ENCODE measurements around the gene GPR21.

The GPR21 gene

GRCh38 chr9:123048748-123049147 lies 15.3 kb downstream of the GPR21 start:
- no peaks in the 10 kb centered on the region for H3K27me3 ChIP-seq (ENCODE audit: low read depth, low read length)
- no peaks in the 10 kb centered on the region for H3K9me3 ChIP-seq (ENCODE audit: control insufficient read depth in 1 of 2, low read length in 2 of 2)
- H3K27ac ChIP-seq (ENCODE audit: low read length): peak overlapping the region; percentile 12
- H3K36me3 ChIP-seq (ENCODE audit: control insufficient read depth in 1 of 2, insufficient read depth in 2 of 2, low read length in 2 of 2): no peaks in the 10 kb centered on the region
- no peak overlapping the region for H3K4me3 ChIP-seq (ENCODE audit: low read depth in 1 of 2, low read length in 2 of 2)
- H3K4me1 ChIP-seq (ENCODE audit: control insufficient read depth in 1 of 2, insufficient read depth in 2 of 2, low read length in 2 of 2): peaks cover 8 to 30% of the 10 kb centered on the region in 2 donors

GRCh38 chr9:123049589-123050222 lies 16.2 kb downstream of the GPR21 start:
- peak overlapping the region; percentile 65 for H3K27ac ChIP-seq (ENCODE audit: low read length)
- no peak overlapping the region for H3K4me3 ChIP-seq (ENCODE audit: low read depth in 1 of 2, low read length in 2 of 2)
- H3K4me1 ChIP-seq (ENCODE audit: control insufficient read depth in 1 of 2, insufficient read depth in 2 of 2, low read length in 2 of 2): peaks cover 8 to 31% of the 10 kb centered on the region in 2 donors

GRCh38 chr9:123053046-123053445 lies 19.6 kb downstream of the GPR21 start:
- peaks cover 8 to 27% of the 10 kb centered on the region in 2 donors for H3K4me1 ChIP-seq (ENCODE audit: control insufficient read depth in 1 of 2, insufficient read depth in 2 of 2, low read length in 2 of 2)

More at GRCh38 chr9:123049589-123050222, 16.2 kb downstream of the GPR21 start:
- no peaks in the 10 kb centered on the region for H3K27me3 ChIP-seq (ENCODE audit: low read depth, low read length)
- no peaks in the 10 kb centered on the region for H3K9me3 ChIP-seq (ENCODE audit: control insufficient read depth in 1 of 2, low read length in 2 of 2)
- no peaks in the 10 kb centered on the region for H3K36me3 ChIP-seq (ENCODE audit: control insufficient read depth in 1 of 2, insufficient read depth in 2 of 2, low read length in 2 of 2)

DNA sequence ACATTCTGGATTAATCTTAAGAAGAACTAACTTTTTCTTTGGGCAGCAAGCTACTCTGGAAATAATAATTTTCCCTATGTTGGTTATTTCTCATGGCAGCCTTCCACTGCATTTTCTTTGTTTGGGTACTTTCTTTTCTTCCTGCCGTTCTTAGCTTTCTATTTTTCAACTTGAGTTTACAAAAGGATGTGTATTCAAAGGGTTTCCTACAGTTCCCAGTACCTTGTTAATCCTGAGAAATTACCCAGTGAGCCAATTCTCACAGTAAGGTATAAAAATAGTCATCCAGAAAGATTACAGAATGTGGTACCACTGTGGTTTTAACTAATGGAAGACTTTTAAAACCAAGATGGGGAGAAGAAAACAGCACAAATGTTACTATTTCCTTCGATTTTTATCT lies 20.2 kb downstream of the GPR21 start:
- no peaks in the 10 kb centered on the region for H3K27me3 ChIP-seq (ENCODE audit: low read depth, low read length)
- no peaks in the 10 kb centered on the region for H3K36me3 ChIP-seq (ENCODE audit: control insufficient read depth in 1 of 2, insufficient read depth in 2 of 2, low read length in 2 of 2)
- H3K4me1 ChIP-seq (ENCODE audit: control insufficient read depth in 1 of 2, insufficient read depth in 2 of 2, low read length in 2 of 2): peaks cover 8 to 25% of the 10 kb centered on the region in 2 donors
- H3K4me3 ChIP-seq (ENCODE audit: low read depth in 1 of 2, low read length in 2 of 2): no peak overlapping the region
- no peak overlapping the region for H3K27ac ChIP-seq (ENCODE audit: low read length)
- H3K9me3 ChIP-seq (ENCODE audit: control insufficient read depth in 1 of 2, low read length in 2 of 2): no peaks in the 10 kb centered on the region

More at GRCh38 chr9:123053046-123053445, 19.6 kb downstream of the GPR21 start:
- no peaks in the 10 kb centered on the region for H3K9me3 ChIP-seq (ENCODE audit: control insufficient read depth in 1 of 2, low read length in 2 of 2)
- H3K4me3 ChIP-seq (ENCODE audit: low read depth in 1 of 2, low read length in 2 of 2): no peak overlapping the region
- no peaks in the 10 kb centered on the region for H3K36me3 ChIP-seq (ENCODE audit: control insufficient read depth in 1 of 2, insufficient read depth in 2 of 2, low read length in 2 of 2)
- H3K27me3 ChIP-seq (ENCODE audit: low read depth, low read length): no peaks in the 10 kb centered on the region
- no peak overlapping the region for H3K27ac ChIP-seq (ENCODE audit: low read length)

DNA sequence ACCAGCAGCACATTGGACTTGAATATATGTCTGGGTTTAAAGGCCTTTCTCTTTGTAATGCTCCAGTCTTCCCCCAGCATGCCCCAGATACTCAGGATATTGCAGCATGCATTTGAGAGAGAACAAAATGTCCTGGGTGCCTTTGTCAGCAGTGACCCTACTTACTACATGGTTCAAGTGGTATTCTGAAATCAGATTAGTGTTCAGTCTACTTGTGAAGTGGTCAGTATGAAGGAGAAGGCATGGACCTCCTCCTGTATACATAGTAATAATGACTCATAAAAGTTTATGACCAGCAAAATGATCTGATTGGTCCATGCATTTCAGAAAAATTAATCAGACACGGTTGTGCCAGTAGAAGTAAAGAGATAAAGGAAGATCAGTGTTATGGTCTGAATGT lies 25.4 kb downstream of the GPR21 start:
- H3K27ac ChIP-seq (ENCODE audit: low read length): no peak overlapping the region
- H3K9me3 ChIP-seq (ENCODE audit: control insufficient read depth in 1 of 2, low read length in 2 of 2): no peaks in the 10 kb centered on the region
- no peaks in the 10 kb centered on the region for H3K27me3 ChIP-seq (ENCODE audit: low read depth, low read length)
- H3K4me3 ChIP-seq (ENCODE audit: low read depth in 1 of 2, low read length in 2 of 2): no peak overlapping the region
- peaks cover 0 to under 1% of the 10 kb centered on the region in 2 donors for H3K4me1 ChIP-seq (ENCODE audit: control insufficient read depth in 1 of 2, insufficient read depth in 2 of 2, low read length in 2 of 2)
- H3K36me3 ChIP-seq (ENCODE audit: control insufficient read depth in 1 of 2, insufficient read depth in 2 of 2, low read length in 2 of 2): no peaks in the 10 kb centered on the region

DNA sequence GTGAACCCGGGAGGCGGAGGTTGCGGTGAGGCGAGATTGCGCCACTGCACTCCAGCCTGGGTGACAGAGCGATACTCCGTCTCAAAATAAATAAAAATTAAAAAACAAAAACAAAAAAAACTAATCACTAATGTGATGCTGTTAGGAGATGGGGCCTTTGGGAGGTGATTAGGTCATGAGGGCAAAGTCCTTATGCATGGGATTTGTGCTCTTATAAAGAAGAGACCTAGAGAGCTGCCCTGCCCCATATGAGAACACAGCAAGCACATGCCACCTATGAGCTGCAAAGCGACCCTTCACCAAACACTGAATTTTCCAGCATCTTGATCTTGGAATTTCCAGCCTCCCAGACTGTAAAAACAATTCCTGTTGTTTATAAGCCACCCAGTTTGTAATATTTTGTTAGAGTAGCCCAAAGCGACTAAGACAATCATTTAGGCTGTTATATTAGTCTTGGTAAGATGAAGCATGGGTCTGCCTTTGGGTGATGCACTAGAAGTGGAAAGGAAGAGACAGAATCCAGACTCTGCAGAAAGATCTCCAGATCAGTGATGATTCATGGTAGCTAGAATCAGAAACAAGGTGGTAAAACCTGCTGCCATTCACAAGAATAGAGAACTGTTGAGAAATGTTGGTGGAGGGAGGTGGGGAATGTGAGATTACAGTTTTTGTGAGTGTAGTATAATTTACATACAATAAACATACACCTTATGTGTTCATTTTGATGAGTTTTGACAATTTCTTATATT lies 26.2 kb downstream of the GPR21 start:
- no peaks in the 10 kb centered on the region for H3K27me3 ChIP-seq (ENCODE audit: low read depth, low read length)
- H3K36me3 ChIP-seq (ENCODE audit: control insufficient read depth in 1 of 2, insufficient read depth in 2 of 2, low read length in 2 of 2): no peaks in the 10 kb centered on the region
- no peaks in the 10 kb centered on the region for H3K9me3 ChIP-seq (ENCODE audit: control insufficient read depth in 1 of 2, low read length in 2 of 2)
- H3K4me3 ChIP-seq (ENCODE audit: low read depth in 1 of 2, low read length in 2 of 2): no peak overlapping the region
- H3K27ac ChIP-seq (ENCODE audit: low read length): no peak overlapping the region
- no peaks in the 10 kb centered on the region for H3K4me1 ChIP-seq (ENCODE audit: control insufficient read depth in 1 of 2, insufficient read depth in 2 of 2, low read length in 2 of 2)

GRCh38 chr9:123061216-123061615 lies 27.7 kb downstream of the GPR21 start:
- Histone ChIP-seq H3K27ac (ENCODE audit: low read length) (no peak overlapping the region), H3K36me3 (ENCODE audit: control insufficient read depth in 1 of 2, insufficient read depth in 2 of 2, low read length in 2 of 2) (peaks cover 8 to 13% of the 10 kb centered on the region in 2 donors), H3K4me1 (ENCODE audit: control insufficient read depth in 1 of 2, insufficient read depth in 2 of 2, low read length in 2 of 2) (no peaks in the 10 kb centered on the region), H3K4me3 (ENCODE audit: low read depth in 1 of 2, low read length in 2 of 2) (no peak overlapping the region), H3K9me3 (ENCODE audit: control insufficient read depth in 1 of 2, low read length in 2 of 2) (no peaks in the 10 kb centered on the region), H3K27me3 (ENCODE audit: low read depth, low read length) (no peaks in the 10 kb centered on the region)

DNA sequence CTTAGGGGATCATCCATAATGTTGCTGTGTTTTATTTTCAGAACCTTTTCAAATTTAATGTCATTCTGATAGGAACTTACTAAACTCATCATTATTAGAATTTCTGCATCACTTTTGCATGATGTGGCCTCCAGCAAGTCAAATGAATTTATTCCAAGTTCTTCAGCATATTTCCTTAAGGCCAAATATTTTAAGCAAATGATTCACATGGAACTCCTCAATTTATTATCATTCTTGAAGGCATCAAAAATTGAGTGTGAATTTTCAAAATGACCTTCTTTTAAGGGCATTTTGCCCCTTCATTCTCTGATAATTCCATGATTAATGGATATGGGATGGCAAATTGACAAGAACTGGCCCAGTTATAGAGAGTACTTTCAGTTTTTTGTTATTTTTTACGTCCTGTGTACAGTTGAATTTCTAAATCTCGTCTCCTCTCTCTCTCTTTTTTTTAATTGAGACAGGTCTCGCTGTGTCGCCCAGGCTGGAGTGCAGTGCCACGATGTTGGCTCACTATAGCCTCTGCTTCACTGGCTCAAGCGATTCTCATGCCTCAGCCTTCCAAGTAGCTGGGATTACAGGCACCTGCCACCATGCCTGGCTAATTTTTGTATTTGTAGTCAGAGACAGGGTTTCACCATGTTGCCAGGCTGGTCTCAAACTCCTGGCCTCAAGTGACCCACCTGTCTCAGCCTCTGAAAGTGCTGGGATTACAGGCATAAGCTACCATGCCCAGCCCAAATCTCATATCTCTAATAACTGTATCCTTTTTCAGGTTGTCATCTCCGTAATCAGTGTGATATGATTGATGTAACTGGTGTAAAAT lies 29.1 kb downstream of the GPR21 start:
- H3K4me3 ChIP-seq (ENCODE audit: low read depth in 1 of 2, low read length in 2 of 2): no peak overlapping the region
- H3K36me3 ChIP-seq (ENCODE audit: control insufficient read depth in 1 of 2, insufficient read depth in 2 of 2, low read length in 2 of 2): peaks cover 14 to 22% of the 10 kb centered on the region in 2 donors
- H3K27me3 ChIP-seq (ENCODE audit: low read depth, low read length): no peaks in the 10 kb centered on the region
- no peak overlapping the region for H3K27ac ChIP-seq (ENCODE audit: low read length)
- H3K9me3 ChIP-seq (ENCODE audit: control insufficient read depth in 1 of 2, low read length in 2 of 2): no peaks in the 10 kb centered on the region
- no peaks in the 10 kb centered on the region for H3K4me1 ChIP-seq (ENCODE audit: control insufficient read depth in 1 of 2, insufficient read depth in 2 of 2, low read length in 2 of 2)

GRCh38 chr9:123063177-123063598 lies 29.7 kb downstream of the GPR21 start:
- H3K27ac ChIP-seq (ENCODE audit: low read length): no peak overlapping the region
- H3K27me3 ChIP-seq (ENCODE audit: low read depth, low read length): no peaks in the 10 kb centered on the region
- H3K4me1 ChIP-seq (ENCODE audit: control insufficient read depth in 1 of 2, insufficient read depth in 2 of 2, low read length in 2 of 2): no peaks in the 10 kb centered on the region
- H3K9me3 ChIP-seq (ENCODE audit: control insufficient read depth in 1 of 2, low read length in 2 of 2): no peaks in the 10 kb centered on the region
- no peak overlapping the region for H3K4me3 ChIP-seq (ENCODE audit: low read depth in 1 of 2, low read length in 2 of 2)
- H3K36me3 ChIP-seq (ENCODE audit: control insufficient read depth in 1 of 2, insufficient read depth in 2 of 2, low read length in 2 of 2): peaks cover 14 to 25% of the 10 kb centered on the region in 2 donors

DNA sequence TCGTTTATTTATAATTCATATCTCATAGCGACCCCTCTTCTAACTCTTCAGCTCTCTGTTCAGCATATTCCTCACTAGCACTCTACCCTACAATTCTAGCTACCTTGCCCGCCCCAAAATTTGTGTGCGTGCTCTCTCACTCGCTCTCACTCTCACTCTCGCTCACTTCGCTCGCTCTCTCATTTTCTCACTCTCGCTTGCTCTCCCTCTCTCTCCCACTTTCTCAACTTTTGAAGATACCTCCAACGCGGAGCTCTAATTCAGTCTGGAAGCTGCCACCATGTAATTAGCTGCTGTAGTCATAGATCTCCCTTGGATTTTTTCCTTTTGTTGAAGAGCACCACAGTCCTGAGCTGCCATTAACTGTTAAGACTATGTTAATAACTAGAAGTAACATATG lies 30.4 kb downstream of the GPR21 start:
- Histone ChIP-seq H3K4me1 (ENCODE audit: control insufficient read depth in 1 of 2, insufficient read depth in 2 of 2, low read length in 2 of 2) (no peaks in the 10 kb centered on the region), H3K4me3 (ENCODE audit: low read depth in 1 of 2, low read length in 2 of 2) (no peak overlapping the region), H3K9me3 (ENCODE audit: control insufficient read depth in 1 of 2, low read length in 2 of 2) (no peaks in the 10 kb centered on the region), H3K36me3 (ENCODE audit: control insufficient read depth in 1 of 2, insufficient read depth in 2 of 2, low read length in 2 of 2) (peaks cover 21 to 25% of the 10 kb centered on the region in 2 donors), H3K27me3 (ENCODE audit: low read depth, low read length) (no peaks in the 10 kb centered on the region), H3K27ac (ENCODE audit: low read length) (no peak overlapping the region)

DNA sequence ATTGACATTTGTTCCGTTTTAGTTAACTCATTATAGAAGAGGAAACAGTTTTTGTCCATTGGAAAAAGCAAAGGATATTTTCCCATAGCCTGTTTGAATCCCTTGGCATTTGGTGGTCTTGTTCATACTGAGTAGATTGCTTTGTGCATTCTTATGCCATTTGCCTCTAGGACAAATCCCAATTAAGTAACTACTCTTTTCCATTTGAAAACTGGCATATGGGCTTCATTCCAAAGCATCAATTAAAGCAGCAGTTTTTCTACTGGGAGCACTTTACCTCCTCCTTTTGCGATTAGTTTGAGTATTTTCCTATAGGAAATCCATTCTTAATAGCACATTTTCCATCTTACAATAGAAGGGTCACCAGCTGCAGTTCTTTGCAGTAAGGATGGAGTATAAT lies 31.2 kb downstream of the GPR21 start:
- Histone ChIP-seq H3K27ac (ENCODE audit: low read length) (no peak overlapping the region), H3K36me3 (ENCODE audit: control insufficient read depth in 1 of 2, insufficient read depth in 2 of 2, low read length in 2 of 2) (peaks cover 25 to 27% of the 10 kb centered on the region in 2 donors), H3K4me1 (ENCODE audit: control insufficient read depth in 1 of 2, insufficient read depth in 2 of 2, low read length in 2 of 2) (no peaks in the 10 kb centered on the region), H3K9me3 (ENCODE audit: control insufficient read depth in 1 of 2, low read length in 2 of 2) (no peaks in the 10 kb centered on the region), H3K27me3 (ENCODE audit: low read depth, low read length) (no peaks in the 10 kb centered on the region), H3K4me3 (ENCODE audit: low read depth in 1 of 2, low read length in 2 of 2) (no peak overlapping the region)
